A204.1 (cell line): Measurements from ENCODE around the gene SNTG2.

Experiments
- FAIRE-seq: peaks from 2 replicates; lab custom pipeline; 2012; peaks lifted over from hg19 to GRCh38; lab: Jason Lieb, UNC

Gene SNTG2

DNA sequence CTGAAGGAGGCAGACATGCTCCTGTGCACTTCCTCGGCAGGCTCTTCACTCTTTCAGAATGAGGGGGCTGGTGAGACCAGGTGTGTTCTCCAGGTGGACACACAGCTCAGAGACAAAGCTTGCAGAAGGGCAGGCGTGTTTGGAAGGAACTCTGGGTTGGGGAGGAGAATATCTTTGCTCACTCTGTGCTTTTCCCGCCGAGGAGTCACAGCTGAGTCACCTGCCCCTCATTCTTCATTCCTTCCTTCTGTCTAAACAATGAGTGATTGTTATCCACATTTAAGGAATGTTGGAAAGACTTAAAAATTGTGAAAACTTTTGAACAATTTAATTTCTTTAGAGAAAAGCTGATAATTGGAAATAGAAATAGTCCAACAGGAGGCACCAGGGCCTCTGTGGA is 336.3 kb downstream of the SNTG2 start:
- no peak for FAIRE-seq

GRCh38 chr2:1287427-1287826 is 336.8 kb downstream of the SNTG2 start:
- FAIRE-seq = no peak

DNA sequence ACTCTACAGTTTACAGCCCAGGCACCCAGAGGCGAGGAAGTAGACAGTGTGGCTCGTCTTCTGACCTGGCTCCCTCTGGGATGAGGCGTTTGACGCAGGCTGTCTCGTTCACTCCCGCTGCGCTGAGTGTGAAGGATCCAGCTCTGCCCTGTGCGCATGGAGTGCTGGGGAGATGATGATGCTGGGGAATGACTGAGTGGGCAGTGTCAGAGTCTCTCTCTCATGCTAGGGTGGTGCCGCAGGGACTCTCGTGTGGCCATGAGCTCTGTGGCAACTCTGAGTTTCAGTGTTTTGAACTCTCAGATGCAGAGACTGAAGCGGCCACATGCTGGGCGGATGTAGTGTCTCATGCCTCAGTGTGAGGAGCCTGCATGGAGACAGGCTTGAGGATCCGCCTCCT is 344.3 kb downstream of the SNTG2 start:
- FAIRE-seq = no peak

DNA sequence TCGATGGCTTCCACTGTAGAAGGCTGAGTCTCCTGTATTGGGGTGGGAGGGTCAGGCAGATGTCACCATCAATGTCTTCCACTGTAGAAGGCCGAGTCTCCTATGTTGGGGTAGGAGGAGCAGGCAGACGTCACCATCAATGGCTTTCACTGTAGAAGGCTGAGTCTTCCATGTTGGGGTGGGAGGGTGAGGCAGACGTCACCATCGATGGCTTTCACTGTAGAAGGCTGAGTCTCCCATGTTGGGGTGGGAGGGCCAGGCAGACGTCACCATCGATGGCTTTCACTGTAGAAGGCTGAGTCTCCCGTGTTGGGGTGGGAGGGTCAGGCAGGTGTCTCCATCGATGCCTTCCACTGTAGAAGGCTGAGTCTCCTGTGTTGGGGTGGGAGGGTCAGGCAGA is 345.1 kb downstream of the SNTG2 start:
- FAIRE-seq = no peak

DNA sequence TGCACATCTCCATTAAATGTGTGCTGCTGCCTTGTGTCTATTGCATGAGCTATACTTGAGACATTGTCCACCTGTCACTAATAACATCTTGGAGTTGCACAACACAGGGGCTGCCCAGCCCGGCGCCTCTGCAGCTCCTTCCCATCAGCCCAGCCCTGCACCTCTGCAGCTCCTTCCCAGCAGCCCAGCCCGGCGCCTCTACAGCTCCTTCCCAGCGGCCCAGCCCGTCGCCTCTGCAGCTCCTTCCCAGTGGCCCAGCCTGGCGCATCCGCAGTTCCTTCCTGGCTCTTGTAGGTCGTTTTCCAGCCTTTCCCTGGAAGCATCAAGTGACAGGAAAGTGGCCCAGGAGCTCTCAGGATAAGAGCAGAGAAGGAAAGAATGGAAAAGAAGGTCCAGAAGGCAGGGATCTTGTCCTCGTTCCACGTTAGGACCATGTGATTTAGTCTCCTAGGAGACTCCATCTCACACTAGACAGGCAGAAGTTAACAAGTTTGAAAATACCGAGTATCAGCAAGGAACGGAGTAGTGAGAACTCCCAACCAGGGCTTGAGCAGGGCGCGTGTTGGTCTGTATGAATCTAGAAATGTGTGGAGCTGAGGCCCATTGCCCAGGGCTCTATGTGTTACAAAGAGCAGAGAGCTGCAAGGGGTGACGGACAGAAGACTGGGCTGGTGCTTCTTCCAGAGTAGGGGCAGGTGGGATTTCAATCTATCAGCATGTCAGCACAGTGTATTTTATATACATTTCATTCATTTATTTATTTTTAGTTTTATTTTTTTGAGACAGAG is 346.9 kb downstream of the SNTG2 start:
- FAIRE-seq = no peak

GRCh38 chr2:1299043-1299442 is 348.4 kb downstream of the SNTG2 start:
- no peak for FAIRE-seq

GRCh38 chr2:1300284-1300683 is 349.6 kb downstream of the SNTG2 start:
- FAIRE-seq = no peak

DNA sequence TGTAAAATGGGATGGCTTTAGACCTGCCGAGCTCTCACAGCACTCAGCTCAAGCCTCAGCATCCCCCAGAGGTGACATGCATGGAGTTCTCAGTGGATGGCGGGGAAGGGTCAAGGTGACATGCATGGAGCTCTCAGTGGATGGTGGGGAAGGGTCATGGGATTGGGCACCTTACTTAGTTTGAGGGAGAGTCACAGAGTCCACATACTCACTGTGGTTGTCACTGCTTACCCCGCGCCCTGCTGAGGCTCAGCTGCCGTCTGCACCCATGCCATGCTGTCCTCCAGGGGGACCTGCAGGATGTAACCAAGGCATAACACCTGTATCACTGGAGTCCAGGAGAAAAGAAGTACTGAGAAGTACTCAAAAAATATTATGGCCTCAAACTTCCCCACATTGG is 350.4 kb downstream of the SNTG2 start:
- no peak for FAIRE-seq

DNA sequence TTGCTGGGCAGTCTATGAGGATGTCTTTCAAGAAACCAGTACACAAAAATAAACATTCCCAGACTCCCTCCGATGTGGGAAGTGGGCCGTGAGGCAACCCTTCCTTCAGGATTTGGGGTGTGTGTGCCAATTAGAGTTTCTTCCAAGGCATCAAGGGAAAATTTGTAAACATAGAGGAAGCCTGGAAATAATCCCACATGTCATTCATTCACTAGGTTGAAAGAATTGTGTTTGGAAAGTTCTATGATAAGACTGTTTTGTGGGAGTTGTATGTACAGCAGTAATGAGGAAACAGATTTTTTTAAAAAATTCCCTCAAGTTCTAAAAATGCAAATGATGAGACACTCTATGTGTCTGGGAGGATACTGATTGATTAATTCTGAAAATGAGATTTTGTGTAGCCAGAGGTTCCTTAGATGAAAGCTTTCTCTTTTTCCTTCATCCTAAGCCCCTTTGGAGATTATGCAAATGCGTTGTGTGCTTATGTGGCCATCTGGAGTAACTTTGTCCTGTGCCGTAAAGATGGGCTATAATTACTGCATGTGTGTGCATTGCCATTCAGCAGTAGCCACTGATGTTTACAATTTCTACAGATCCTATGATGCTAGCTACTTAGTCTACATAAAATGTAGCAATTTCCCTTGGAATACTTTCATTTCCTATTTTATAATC is 354.8 kb downstream of the SNTG2 start:
- no peak for FAIRE-seq

- no peak for FAIRE-seq
Observed at GRCh38 chr2:1306014-1306686, 355.5 kb downstream of the SNTG2 start.

DNA sequence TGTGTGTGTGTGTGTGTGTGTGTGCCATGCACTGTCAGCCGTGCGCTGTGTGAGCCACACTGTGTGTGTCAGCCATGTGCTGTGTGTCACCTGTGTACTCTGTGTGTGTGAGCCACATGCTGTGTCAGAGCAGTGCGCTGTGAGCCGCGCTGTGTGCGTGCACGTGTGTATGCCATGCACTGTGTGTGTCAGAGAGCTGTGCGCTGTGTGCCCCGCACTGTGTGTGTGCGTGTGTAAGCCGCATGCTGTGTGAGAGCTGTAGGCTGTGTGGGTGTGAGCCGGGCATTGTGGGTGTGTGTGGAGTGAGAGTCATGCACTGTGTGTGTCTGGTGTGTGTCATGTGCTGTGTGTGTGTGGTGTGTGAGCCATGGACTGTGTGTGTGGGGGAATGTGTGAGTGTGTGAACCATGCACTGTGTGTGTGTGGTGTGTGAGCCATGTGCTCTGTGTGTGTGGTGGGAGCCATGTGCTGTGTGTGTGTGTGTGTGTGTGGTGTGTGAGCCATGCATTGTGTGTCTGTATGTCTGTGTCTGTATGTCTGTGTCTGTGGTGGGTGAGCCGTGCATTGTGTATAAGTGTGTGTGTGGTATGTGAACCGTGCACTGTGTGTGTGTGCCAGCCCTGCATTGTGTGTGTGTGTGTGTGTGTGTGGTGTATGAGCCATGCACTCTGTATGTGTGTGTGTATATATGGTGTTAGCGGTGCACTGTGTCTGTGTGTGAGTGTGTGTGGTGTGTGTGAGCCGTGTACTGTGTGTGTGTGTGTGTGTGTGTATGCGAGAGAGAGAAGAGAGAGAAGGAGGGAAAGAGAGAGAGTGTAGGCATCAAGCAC is 356.3 kb downstream of the SNTG2 start:
- no peak for FAIRE-seq

GRCh38 chr2:1307670-1308069 is 357.0 kb downstream of the SNTG2 start:
- no peak for FAIRE-seq

- FAIRE-seq = no peak
Observed at GRCh38 chr2:1308678-1309077, 358.0 kb downstream of the SNTG2 start.

DNA sequence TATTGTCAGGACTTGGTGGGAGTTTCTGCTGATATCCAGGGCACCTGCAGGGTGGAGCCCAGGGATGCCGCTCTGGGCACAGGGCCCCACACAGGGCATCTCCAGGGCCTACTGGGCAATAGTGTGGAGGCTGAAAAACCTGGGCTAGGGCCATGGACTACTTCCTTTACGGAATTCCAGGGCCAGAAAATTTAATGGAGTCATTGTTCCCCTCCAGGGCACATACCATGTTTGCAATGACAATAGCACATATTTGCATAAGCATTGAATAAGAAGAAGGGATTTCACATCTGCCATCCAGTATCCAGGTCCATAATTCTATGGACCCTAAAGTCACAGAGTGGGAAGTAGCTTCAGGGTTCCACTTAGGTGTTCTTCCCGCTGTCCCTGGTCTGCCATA is 358.9 kb downstream of the SNTG2 start:
- no peak for FAIRE-seq

- FAIRE-seq = no peak
Observed at GRCh38 chr2:1310202-1310601, 359.6 kb downstream of the SNTG2 start.

- FAIRE-seq = no peak
Observed at GRCh38 chr2:1310866-1311265, 360.2 kb downstream of the SNTG2 start.

DNA sequence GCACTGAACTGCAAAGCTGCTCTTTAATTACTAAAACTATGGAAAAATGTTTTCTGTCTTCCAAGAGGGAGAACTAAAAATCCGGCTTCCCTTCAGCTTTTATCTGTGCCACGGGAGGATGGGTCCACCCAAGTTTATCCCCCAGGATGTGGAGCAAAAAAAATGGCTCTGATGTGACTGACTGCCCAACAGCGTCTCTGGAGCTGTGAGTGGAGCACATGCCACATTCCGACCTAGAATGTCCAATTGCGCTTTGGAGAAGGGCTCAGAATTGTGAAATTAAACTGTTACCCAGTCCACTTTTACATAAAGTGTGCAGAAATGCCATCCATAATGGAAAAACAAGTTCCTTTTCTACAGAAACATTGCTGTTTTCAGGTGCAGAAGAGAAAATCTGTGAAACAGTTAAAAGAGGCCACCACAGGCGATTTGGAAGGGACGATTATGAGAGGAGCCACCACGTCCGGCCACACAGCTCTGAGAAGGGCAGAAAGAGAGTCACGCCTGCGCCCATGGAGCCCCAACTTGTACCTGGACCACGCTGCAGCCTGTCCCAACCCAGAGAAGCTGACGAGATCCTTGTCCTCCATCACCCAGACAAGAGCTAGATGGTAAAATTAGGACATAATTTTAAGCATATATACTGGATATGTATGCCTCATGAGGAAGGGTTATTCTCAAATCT is 362.7 kb downstream of the SNTG2 start:
- FAIRE-seq = no peak

GRCh38 chr2:1314254-1314653 is 363.6 kb downstream of the SNTG2 start:
- no peak for FAIRE-seq

DNA sequence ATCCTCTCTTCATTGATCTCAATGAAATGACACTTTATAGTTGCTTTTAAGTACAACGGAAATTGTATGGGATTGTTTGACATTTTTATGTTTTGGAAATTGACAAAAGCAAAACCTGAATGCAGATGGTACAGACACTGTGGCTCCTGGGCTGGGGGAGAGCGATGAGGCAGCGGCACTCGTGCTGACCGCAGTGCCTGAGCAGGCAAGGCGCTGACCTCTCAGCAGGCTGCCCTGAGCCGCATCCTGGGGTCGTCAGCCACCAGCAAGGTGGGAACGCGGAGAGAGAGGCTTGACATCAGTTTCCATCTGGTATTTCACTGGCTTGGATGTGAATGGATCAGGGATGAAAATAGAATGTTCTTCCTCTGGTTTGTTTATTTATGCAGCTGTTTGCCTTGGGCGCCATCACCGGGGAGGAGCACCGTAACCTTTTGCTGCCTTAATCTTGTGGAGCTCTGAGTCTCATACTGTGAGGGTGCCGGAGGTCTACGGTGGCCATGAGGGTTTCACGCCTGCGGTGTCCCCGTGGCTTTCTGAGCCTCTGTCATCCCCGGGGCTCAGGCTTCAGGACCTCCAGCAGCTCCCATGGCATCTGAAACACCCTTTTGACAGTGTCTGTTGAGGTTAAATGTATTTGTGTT is 367.8 kb downstream of the SNTG2 start:
- FAIRE-seq = no peak

DNA sequence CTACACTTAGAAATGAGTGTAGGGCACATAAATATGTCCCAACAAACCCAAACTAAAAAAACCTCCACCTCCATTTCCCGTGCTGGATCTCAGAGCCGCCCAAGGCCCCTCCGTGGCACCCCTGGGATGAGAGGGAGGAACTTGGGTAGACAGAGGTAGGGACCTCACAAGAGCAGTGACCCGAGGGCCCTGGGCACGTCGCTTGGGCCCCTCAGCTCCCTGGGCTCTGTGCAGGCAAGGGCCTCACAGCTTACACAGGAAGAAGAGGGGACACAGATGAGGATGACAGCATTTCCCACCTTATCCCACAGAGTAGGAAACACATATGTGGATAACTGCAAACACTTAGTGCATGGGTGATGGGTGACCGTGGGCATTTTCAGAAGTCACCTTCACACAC is 368.7 kb downstream of the SNTG2 start:
- no peak for FAIRE-seq

DNA sequence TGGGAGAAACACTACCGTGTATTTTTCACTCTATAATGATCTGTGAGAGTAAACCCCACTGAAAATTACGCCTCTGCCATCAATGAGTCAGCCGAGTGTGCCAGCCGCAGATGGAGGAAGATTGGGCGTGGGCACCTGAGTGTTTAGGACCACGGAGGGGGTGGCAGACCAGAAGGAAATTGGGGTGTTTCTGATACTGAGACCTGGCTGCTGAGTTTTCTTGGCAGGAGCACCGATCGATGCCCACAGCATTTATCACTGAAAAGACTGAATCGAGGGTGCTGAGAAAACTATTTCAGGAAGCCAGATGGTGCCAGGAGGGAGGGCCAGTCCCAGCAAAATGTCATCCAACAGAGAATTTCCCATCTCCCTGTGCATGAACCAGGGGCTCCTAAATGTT is 370.7 kb downstream of the SNTG2 start:
- FAIRE-seq = no peak

GRCh38 chr2:1324884-1325283 is 374.2 kb downstream of the SNTG2 start:
- no peak for FAIRE-seq
